OCI-LY1 (cell line): ENCODE measurements around the gene ZNF280A.

Experiments used
- H2AFZ ChIP-seq: fragments of 200-600 bp; sonication (generic), shearing (Covaris generic); 2 replicates; pipeline ENCODE4 v1.6.0; 2014; ENCODE audit warnings: antibody characterized with exemption, mild to moderate bottlenecking, low read length
- H3F3A ChIP-seq: fragments of 200-600 bp; sonication (generic), shearing (Covaris generic); 2 replicates; pipeline ENCODE4 v1.6.0; 2014; ENCODE audit warnings: mild to moderate bottlenecking, antibody characterized with exemption, low read length, moderate library complexity; ENCODE audit not compliant: insufficient read depth
- H3K27ac ChIP-seq: fragments of 200-600 bp; sonication (generic); 2 replicates; pipeline ENCODE4 v1.5.1; 2014; ENCODE audit warnings: low read length, mixed run types, mild to moderate bottlenecking, low read depth; ENCODE audit not compliant: poor library complexity, severe bottlenecking
- H3K27me3 ChIP-seq: fragments of 200-600 bp; sonication (generic); 2 replicates; pipeline ENCODE4 v1.6.0; 2014; ENCODE audit warnings: antibody characterized with exemption, mild to moderate bottlenecking, low read length, moderate library complexity; ENCODE audit not compliant: insufficient read depth
- H3K36me3 ChIP-seq: fragments of 200-600 bp; sonication (generic); 2 replicates; pipeline ENCODE4 v1.6.1; 2014; ENCODE audit warnings: mild to moderate bottlenecking, antibody characterized with exemption, low read length, moderate library complexity, mixed read lengths; ENCODE audit not compliant: insufficient read depth
- H3K4me1 ChIP-seq: fragments of 200-600 bp; sonication (generic); 2 replicates; pipeline ENCODE4 v1.5.1; 2014; ENCODE audit warnings: mild to moderate bottlenecking, low read length, moderate library complexity; ENCODE audit not compliant: insufficient read depth, severe bottlenecking
- H3K4me2 ChIP-seq: fragments of 200-600 bp; sonication (generic), shearing (Covaris generic); 2 replicates; pipeline ENCODE4 v1.6.1; 2014; ENCODE audit warnings: low read length
- H3K4me3 ChIP-seq: fragments of 200-600 bp; sonication (generic); 2 replicates; pipeline ENCODE4 v1.5.1; 2014; ENCODE audit warnings: low read length, low read depth, mild to moderate bottlenecking, mixed read lengths; ENCODE audit not compliant: poor library complexity, severe bottlenecking
- H3K79me2 ChIP-seq: fragments of 200-600 bp; shearing (Covaris generic); 2 replicates; pipeline ENCODE4 v1.6.1; 2016; ENCODE audit warnings: mixed run types, low read length, mixed read lengths; ENCODE audit not compliant: insufficient read depth
- H3K9ac ChIP-seq: fragments of 200-600 bp; sonication (generic), shearing (Covaris generic); 2 replicates; pipeline ENCODE4 v1.6.1; 2014; ENCODE audit warnings: mild to moderate bottlenecking, low read length, mixed read lengths
- H3K9me2 ChIP-seq: fragments of 200-600 bp; sonication (generic), shearing (Covaris generic); 2 replicates; pipeline ENCODE4 v1.6.1; 2014; ENCODE audit warnings: low read depth, mild to moderate bottlenecking, low read length, mixed read lengths
- H3K9me3 ChIP-seq: fragments of 200-600 bp; shearing (Covaris generic); 2 replicates; pipeline ENCODE4 v1.6.1; 2014; ENCODE audit warnings: low read length, mixed read lengths
- H4K20me1 ChIP-seq: fragments of 200-600 bp; sonication (generic), shearing (Covaris generic); 2 replicates; pipeline ENCODE4 v1.6.0; 2016; ENCODE audit warnings: mild to moderate bottlenecking, low read length; ENCODE audit not compliant: insufficient read depth
- EZH2 ChIP-seq: fragments of 200-600 bp; sonication (generic), shearing (Covaris generic); IDR thresholded peaks from 2 replicates; pipeline ENCODE4 v1.8.0; 2017; ENCODE audit warnings: borderline replicate concordance, mixed run types, mild to moderate bottlenecking, antibody characterized with exemption, low read length, moderate library complexity, mixed read lengths
- TF ChIP-seq, protein P1 (sequence below): fragments of 200-600 bp; sonication (generic), shearing (Covaris generic); IDR thresholded peaks from 2 replicates; pipeline ENCODE4 v1.5.1; 2017; ENCODE audit warnings: mild to moderate bottlenecking, antibody characterized with exemption, low read length, moderate library complexity, mixed read lengths

Gene ZNF280A

GRCh38 chr22:22552630-22553029, 32.6 kb upstream of the ZNF280A start:
- Histone ChIP-seq H3K36me3 (peaks cover 62% of the 10 kb centered on the region), H3K9ac (no peak overlapping the region)

DNA sequence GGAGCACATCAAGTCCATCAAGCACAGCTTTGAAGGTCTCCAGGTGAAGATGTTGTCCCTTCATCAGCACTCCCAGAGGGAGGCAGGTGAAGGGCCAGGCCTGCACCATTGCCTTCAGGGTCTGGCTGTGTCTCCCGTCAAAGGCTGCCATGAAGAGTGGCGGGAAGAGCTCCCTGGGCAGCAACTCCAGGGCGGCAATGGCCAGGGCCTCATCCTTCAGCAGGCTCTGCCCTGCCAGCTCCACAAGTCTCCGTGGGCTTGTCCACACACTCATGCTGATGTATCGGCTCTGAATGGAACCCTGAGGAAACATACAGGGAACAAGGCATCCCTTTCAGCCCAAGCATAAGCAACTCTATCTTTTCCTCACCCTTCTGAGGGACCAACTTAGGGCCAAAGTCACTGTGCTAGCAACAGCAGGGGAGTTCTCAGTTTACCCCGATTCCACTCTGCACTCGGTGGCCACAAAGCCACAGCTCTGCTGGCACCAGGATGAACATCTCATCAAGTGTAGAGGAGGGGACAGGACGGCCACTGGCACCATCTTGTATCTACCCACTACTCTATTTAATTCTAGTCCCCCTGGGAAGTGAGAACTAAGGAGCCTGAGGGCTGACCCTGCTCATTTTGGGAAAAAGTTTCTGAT, 30.8 kb upstream of the ZNF280A start:
- no peaks in the 10 kb centered on the region for H4K20me1 ChIP-seq

More at GRCh38 chr22:22552630-22553029, 32.6 kb upstream of the ZNF280A start:
- H3K9me2 ChIP-seq: no peaks in the 10 kb centered on the region
- no peaks in the 10 kb centered on the region for H4K20me1 ChIP-seq
- H3K4me1 ChIP-seq: no peaks in the 10 kb centered on the region
- no peak overlapping the region for H3K27ac ChIP-seq
- H2AFZ ChIP-seq: no peak overlapping the region
- H3K4me2 ChIP-seq: no peak overlapping the region
- no peaks in the 10 kb centered on the region for H3F3A ChIP-seq
- H3K79me2 ChIP-seq: no peaks in the 10 kb centered on the region
- TF ChIP-seq EZH2: no peak
- TF ChIP-seq, protein P1, sequence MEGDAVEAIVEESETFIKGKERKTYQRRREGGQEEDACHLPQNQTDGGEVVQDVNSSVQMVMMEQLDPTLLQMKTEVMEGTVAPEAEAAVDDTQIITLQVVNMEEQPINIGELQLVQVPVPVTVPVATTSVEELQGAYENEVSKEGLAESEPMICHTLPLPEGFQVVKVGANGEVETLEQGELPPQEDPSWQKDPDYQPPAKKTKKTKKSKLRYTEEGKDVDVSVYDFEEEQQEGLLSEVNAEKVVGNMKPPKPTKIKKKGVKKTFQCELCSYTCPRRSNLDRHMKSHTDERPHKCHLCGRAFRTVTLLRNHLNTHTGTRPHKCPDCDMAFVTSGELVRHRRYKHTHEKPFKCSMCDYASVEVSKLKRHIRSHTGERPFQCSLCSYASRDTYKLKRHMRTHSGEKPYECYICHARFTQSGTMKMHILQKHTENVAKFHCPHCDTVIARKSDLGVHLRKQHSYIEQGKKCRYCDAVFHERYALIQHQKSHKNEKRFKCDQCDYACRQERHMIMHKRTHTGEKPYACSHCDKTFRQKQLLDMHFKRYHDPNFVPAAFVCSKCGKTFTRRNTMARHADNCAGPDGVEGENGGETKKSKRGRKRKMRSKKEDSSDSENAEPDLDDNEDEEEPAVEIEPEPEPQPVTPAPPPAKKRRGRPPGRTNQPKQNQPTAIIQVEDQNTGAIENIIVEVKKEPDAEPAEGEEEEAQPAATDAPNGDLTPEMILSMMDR: peak; percentile 27; the same call in 1 of the 2 replicates
- H3K4me3 ChIP-seq: no peak overlapping the region
- no peaks in the 10 kb centered on the region for H3K9me3 ChIP-seq
- no peaks in the 10 kb centered on the region for H3K27me3 ChIP-seq

DNA sequence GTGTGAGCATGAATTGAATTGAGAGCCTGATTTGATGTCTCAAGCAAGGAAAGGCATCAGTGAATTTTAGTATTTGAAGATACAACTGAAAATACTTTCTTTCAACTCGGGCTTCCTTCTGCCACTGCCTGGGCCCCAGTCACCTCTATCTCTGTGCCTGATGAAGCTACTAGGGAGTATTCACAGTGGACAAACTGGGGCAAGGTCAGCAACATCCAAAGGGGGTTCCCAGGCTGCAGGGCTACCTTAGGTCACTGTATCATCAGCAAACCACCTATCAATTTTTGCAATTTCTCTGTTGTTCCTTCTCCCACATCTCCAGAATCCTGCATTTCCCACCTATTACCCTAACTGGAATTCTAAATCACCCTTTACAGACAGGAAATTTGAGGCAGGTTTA, 28.8 kb upstream of the ZNF280A start:
- Histone ChIP-seq H3K36me3 (peaks cover 56% of the 10 kb centered on the region), H3K9ac (no peak overlapping the region), H3K9me3 (no peaks in the 10 kb centered on the region), H2AFZ (no peak overlapping the region), H3K4me2 (no peak overlapping the region), H3K27ac (no peak overlapping the region), H4K20me1 (no peaks in the 10 kb centered on the region), H3F3A (no peaks in the 10 kb centered on the region), H3K4me3 (no peak overlapping the region), H3K9me2 (no peaks in the 10 kb centered on the region), H3K79me2 (no peaks in the 10 kb centered on the region), H3K4me1 (no peaks in the 10 kb centered on the region), H3K27me3 (no peaks in the 10 kb centered on the region)
- TF ChIP-seq EZH2: no peak
- TF ChIP-seq, protein P1: no peak

More for the DNA sequence above, 30.8 kb upstream of the ZNF280A start:
- TF ChIP-seq EZH2: no peak
- TF ChIP-seq, protein P1: no peak
- Histone ChIP-seq H3K4me2 (no peak overlapping the region), H3K9me3 (no peaks in the 10 kb centered on the region), H3K4me3 (no peak overlapping the region), H3K9ac (no peak overlapping the region), H3K4me1 (no peaks in the 10 kb centered on the region), H3K9me2 (no peaks in the 10 kb centered on the region), H3F3A (no peaks in the 10 kb centered on the region), H2AFZ (no peak overlapping the region), H3K27ac (no peak overlapping the region), H3K27me3 (no peaks in the 10 kb centered on the region), H3K36me3 (peaks cover 56% of the 10 kb centered on the region), H3K79me2 (no peaks in the 10 kb centered on the region)
